Caco-2 (cell line): ENCODE measurements around the gene HNRNPUL1. TPM values are rescaled to one million over a fixed set of nuclear protein-coding genes. Genes with fewer than 3 reads are reported as not detected.
A peak's percentile ranks its signal among the peaks of the same experiment; 100 is the strongest.

Experiments
- BruUV-seq: library from RNA; stranded (reverse); fragments of 400-500 nt; replicated peaks from 2 replicates; lab custom pipeline; 2021; lab: Mats Ljungman, UMichigan
- CTCF ChIA-PET: fragments of 300-600 bp; sonication (Branson Sonifier 250); formaldehyde crosslinking; loops from one replicate; lab custom pipeline; 2022; ENCODE audit warnings: antibody characterized with exemption; lab: Charles Lee
- POLR2A ChIA-PET: fragments of 300-600 bp; sonication (Branson Sonifier 250); formaldehyde crosslinking; loops from one replicate; lab custom pipeline; 2022; ENCODE audit warnings: antibody characterized with exemption; lab: Charles Lee
- DNase-seq, 2 experiments: peaks; one replicate each; pipeline versions ENCODE4 v3.0.0 to v3.0.0-alpha.2; 2020 to 2022
- H3K27me3 ChIP-seq: replicated peaks from 2 replicates; pipeline ENCODE4 v1.6.0; 2011; ENCODE audit warnings: low read length; ENCODE audit not compliant: control insufficient read depth, insufficient read depth
- H3K36me3 ChIP-seq: 2 replicates; pipeline ENCODE4 v1.5.1; 2011; ENCODE audit warnings: low read length; ENCODE audit not compliant: control insufficient read depth, insufficient read depth
- H3K4me1 ChIP-seq: fragments of 250-450 bp; sonication (Bioruptor Pico); 2 replicates; pipeline ENCODE4 v1.5.1; 2020; ENCODE audit warnings: mild to moderate bottlenecking
- H3K4me3 ChIP-seq: 2 replicates; pipeline ENCODE4 v1.5.1; 2011; ENCODE audit warnings: low read depth, mild to moderate bottlenecking, control low read depth, low read length
- H3K9me3 ChIP-seq: fragments of 250-450 bp; sonication (Bioruptor Pico); 2 replicates; pipeline ENCODE4 v1.5.1; 2020; ENCODE audit warnings: mild to moderate bottlenecking, moderate library complexity
- H3K27ac Mint-ChIP-seq: one replicate; pipeline ENCODE4 v1.8.0; 2022; ENCODE audit warnings: mixed read lengths; ENCODE audit not compliant: unreplicated experiment
- H3K27me3 Mint-ChIP-seq: one replicate; pipeline ENCODE4 v1.8.0; 2022; ENCODE audit warnings: mixed read lengths; ENCODE audit not compliant: insufficient read depth, unreplicated experiment
- H3K36me3 Mint-ChIP-seq: one replicate; pipeline ENCODE4 v1.8.0; 2022; ENCODE audit warnings: mild to moderate bottlenecking, mixed read lengths; ENCODE audit not compliant: insufficient read depth, unreplicated experiment
- H3K4me1 Mint-ChIP-seq: one replicate; pipeline ENCODE4 v1.8.0; 2022; ENCODE audit warnings: low read depth, mixed read lengths; ENCODE audit not compliant: unreplicated experiment
- H3K4me3 Mint-ChIP-seq: one replicate; pipeline ENCODE4 v1.8.0; 2022; ENCODE audit warnings: mild to moderate bottlenecking, moderate library complexity, mixed read lengths; ENCODE audit not compliant: unreplicated experiment
- H3K9me3 Mint-ChIP-seq: one replicate; pipeline ENCODE4 v1.8.0; 2022; ENCODE audit warnings: mixed read lengths; ENCODE audit not compliant: unreplicated experiment
- CTCF ChIP-seq, 2 experiments: fragments of 200-600 bp in 1 of 2; IDR thresholded peaks; 1 replicate in 1 of 2; 2 replicates in 1 of 2; pipeline versions ENCODE4 v1.5.1 to v1.8.0; 2011 to 2022; ENCODE audit warnings: antibody characterized with exemption in 1 of 2, control low read depth in 1 of 2, inconsistent platforms in 1 of 2, low read depth in 1 of 2, low read length in 1 of 2, mild to moderate bottlenecking in 1 of 2, moderate library complexity in 1 of 2; ENCODE audit not compliant: insufficient read depth in 1 of 2, severe bottlenecking in 1 of 2, unreplicated experiment in 1 of 2
- intact Hi-C: fragments of 100-400 bp; cut with micrococcal nuclease; formaldehyde crosslinking; loops from one replicate; pipeline ENCODE4 v1.10.0; 2022; ENCODE audit not compliant: unreplicated experiment
- total RNA-seq: library from RNA; stranded (reverse); gene quantifications from 2 replicates; pipeline ENCODE4 v1.2.3, GENCODE V29; 2022

HNRNPUL1 gene
- total RNA-seq, 1 experiment from 2014 or later = 322 TPM

- no peak within 1 kb of the TSS for H3K4me3 ChIP-seq
- TF ChIP-seq CTCF (IDR thresholded peaks at IDR 0.05; ENCODE audit: insufficient read depth in 1 of 2, low read depth in 1 of 2, low read length in 1 of 2, severe bottlenecking in 1 of 2, unreplicated experiment in 1 of 2) = no peak
- no peaks in the 10 kb centered on the region for H3K9me3 Mint-ChIP-seq
- ChIA-PET POLR2A (interaction anchor here (0.6 to 0.7 kb wide), 2 partner anchors 26 to 41 kb away, joined by 3 to 4 read pairs; no protein-coding TSS in a partner anchor), CTCF (interaction anchor here (0.6 kb wide), 1 partner anchor 14 kb away, joined by 5 read pairs; no protein-coding TSS in a partner anchor)
- BruUV-seq = no TSS peak
- no peaks in the 10 kb centered on the region for H3K9me3 ChIP-seq
- H3K27me3 ChIP-seq = no peaks in the 10 kb centered on the region
- peaks cover 36% of the 10 kb centered on the region for H3K4me1 Mint-ChIP-seq
- intact Hi-C loops = no loop called here
- peak; percentile 43 to 68 for DNase-seq
- H3K27ac Mint-ChIP-seq = peak within 1 kb of the TSS; percentile 30
- peaks cover 11% of the 10 kb centered on the region; the same call in 1 of the 2 replicates for H3K4me1 ChIP-seq
- no peaks in the 10 kb centered on the region for H3K36me3 Mint-ChIP-seq
- peak within 1 kb of the TSS; percentile 49 for H3K4me3 Mint-ChIP-seq
- no peaks in the 10 kb centered on the region for H3K36me3 ChIP-seq
- no peaks in the 10 kb centered on the region for H3K27me3 Mint-ChIP-seq
Observed at GRCh38 chr19:41218615-41219507, 45.3 kb upstream of the HNRNPUL1 start, which contains the start of gene AXL. Gene AXL, plus strand, starts transcription at chr19:41219223. Its CDS starts 170 bp downstream, at chr19:41219393.

- no peaks in the 10 kb centered on the region for H3K36me3 Mint-ChIP-seq
- no TSS peak for BruUV-seq
Observed at GRCh38 chr19:41219924-41220567, 44.1 kb upstream of the HNRNPUL1 start.

More at GRCh38 chr19:41219924-41220567, 44.1 kb upstream of the HNRNPUL1 start:
- H3K4me1 Mint-ChIP-seq = peaks cover 39% of the 10 kb centered on the region
- ChIA-PET CTCF (interaction anchor here (0.9 to 1.4 kb wide), 2 partner anchors 16 to 42 kb away, joined by 4 to 5 read pairs; no protein-coding TSS in a partner anchor), POLR2A (no interaction called here)
- no peak for DNase-seq
- Histone ChIP-seq H3K4me3 (no peak overlapping the region), H3K27me3 (no peaks in the 10 kb centered on the region), H3K4me1 (peaks cover 12% of the 10 kb centered on the region; the same call in 1 of the 2 replicates), H3K9me3 (no peaks in the 10 kb centered on the region), H3K36me3 (no peaks in the 10 kb centered on the region)
- peak overlapping the region; percentile 49 for H3K4me3 Mint-ChIP-seq
- no peaks in the 10 kb centered on the region for H3K27me3 Mint-ChIP-seq
- intact Hi-C loops = no loop called here
- no peaks in the 10 kb centered on the region for H3K9me3 Mint-ChIP-seq
- H3K27ac Mint-ChIP-seq = peak overlapping the region; percentile 30
- no peak for TF ChIP-seq CTCF (IDR thresholded peaks at IDR 0.05; ENCODE audit: insufficient read depth in 1 of 2, low read depth in 1 of 2, low read length in 1 of 2, severe bottlenecking in 1 of 2, unreplicated experiment in 1 of 2)
